ENCODE data around the gene SLC7A11.

GRCh38 chr4:138290805-138291204 lies 48.7 kb upstream of the SLC7A11 start:
- TF ChIP-seq, protein P1, sequence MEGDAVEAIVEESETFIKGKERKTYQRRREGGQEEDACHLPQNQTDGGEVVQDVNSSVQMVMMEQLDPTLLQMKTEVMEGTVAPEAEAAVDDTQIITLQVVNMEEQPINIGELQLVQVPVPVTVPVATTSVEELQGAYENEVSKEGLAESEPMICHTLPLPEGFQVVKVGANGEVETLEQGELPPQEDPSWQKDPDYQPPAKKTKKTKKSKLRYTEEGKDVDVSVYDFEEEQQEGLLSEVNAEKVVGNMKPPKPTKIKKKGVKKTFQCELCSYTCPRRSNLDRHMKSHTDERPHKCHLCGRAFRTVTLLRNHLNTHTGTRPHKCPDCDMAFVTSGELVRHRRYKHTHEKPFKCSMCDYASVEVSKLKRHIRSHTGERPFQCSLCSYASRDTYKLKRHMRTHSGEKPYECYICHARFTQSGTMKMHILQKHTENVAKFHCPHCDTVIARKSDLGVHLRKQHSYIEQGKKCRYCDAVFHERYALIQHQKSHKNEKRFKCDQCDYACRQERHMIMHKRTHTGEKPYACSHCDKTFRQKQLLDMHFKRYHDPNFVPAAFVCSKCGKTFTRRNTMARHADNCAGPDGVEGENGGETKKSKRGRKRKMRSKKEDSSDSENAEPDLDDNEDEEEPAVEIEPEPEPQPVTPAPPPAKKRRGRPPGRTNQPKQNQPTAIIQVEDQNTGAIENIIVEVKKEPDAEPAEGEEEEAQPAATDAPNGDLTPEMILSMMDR (conservative IDR thresholded peaks at IDR 0.05), result no peak
- TF ChIP-seq ZFX (IDR thresholded peaks at IDR 0.05), result no peak

Data from C4-2B (cell line).